Gastrocnemius medialis (tissue), 4 donors: Measurements from ENCODE around the gene MASP1.

ENCODE experiments used
- POLR2A ChIP-seq, 2 donors: fragments of 450-650 bp; IDR thresholded peaks; one replicate each; pipeline ENCODE4 v1.6.1; 2017; ENCODE audit warnings: antibody characterized with exemption in 2 of 2, mild to moderate bottlenecking in 2 of 2, moderate library complexity in 2 of 2
- TF ChIP-seq, protein P1 (sequence below), 5 experiments: fragments of 450-650 bp in 3 of 5; fragments of 200-600 bp in 2 of 5; sonication (generic) in 2 of 5; IDR thresholded peaks in 4 of 5; conservative IDR thresholded peaks in 1 of 5; 1 replicate in 4 of 5; 2 replicates in 1 of 5; pipeline ENCODE4 v1.5.1; 2016 to 2019; ENCODE audit warnings: antibody characterized with exemption in 5 of 5, mild to moderate bottlenecking in 3 of 5, moderate library complexity in 3 of 5

DNA sequence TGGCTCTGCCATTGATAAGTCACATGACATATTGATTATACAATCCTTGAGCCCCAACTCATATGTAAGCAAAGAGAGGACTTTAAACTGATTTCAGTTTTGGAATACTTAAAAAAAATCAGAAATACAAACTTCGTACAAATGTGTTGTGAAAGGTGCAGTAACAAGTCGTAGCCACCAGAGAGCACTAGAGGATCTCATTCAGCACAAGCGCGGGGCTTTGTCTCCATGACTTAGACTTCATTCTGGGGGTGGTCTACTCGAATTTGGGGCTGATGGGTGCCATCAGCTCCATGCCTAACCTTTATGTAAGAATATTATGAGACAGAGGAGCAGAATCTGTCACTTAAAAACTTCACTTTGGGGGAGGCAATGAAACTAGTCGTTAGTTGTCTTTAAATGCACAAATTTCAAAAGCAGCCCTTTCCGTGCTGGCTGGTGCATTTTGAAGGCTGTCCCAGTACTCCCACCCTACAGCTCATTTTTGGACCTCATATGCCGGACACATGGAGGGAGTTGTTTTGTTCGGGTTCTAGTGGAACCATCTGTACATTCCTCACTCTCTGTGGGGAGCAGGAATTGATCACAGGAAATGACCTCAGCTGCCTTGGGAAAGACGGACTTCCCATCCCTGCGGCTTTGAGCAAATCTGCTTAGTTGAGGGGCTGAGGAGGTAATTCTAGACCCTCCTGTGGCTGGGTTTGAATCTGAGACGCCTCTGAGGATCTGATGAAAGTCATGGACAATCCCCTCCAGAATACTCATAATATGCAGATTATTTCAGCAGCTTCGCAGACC, 27.5 kb upstream of the MASP1 start:
- TF ChIP-seq, protein P1, sequence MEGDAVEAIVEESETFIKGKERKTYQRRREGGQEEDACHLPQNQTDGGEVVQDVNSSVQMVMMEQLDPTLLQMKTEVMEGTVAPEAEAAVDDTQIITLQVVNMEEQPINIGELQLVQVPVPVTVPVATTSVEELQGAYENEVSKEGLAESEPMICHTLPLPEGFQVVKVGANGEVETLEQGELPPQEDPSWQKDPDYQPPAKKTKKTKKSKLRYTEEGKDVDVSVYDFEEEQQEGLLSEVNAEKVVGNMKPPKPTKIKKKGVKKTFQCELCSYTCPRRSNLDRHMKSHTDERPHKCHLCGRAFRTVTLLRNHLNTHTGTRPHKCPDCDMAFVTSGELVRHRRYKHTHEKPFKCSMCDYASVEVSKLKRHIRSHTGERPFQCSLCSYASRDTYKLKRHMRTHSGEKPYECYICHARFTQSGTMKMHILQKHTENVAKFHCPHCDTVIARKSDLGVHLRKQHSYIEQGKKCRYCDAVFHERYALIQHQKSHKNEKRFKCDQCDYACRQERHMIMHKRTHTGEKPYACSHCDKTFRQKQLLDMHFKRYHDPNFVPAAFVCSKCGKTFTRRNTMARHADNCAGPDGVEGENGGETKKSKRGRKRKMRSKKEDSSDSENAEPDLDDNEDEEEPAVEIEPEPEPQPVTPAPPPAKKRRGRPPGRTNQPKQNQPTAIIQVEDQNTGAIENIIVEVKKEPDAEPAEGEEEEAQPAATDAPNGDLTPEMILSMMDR (IDR thresholded peaks at IDR 0.05 in 4 of 5, conservative IDR thresholded peaks at IDR 0.05 in 1 of 5), result peak; percentile 70 to 87 (median 80)
- no peak for TF ChIP-seq POLR2A (IDR thresholded peaks at IDR 0.05)
